GM06990 (cell line): ENCODE data around the gene KCNA5.

ENCODE experiments used
- DNase-seq: peaks from one replicate; pipeline ENCODE4 v3.0.0-alpha.2; 2011; ENCODE audit not compliant: insufficient read length; ENCODE audit errors: extremely low read depth
- H3K27me3 ChIP-seq: replicated peaks from 2 replicates; pipeline ENCODE4 v1.6.0; 2011; ENCODE audit warnings: low read length; ENCODE audit not compliant: control insufficient read depth, insufficient read depth
- H3K36me3 ChIP-seq: 2 replicates; pipeline ENCODE4 v1.5.1; 2011; ENCODE audit warnings: low read length; ENCODE audit not compliant: control insufficient read depth, insufficient read depth
- H3K4me3 ChIP-seq: replicated peaks from 2 replicates; pipeline ENCODE4 v1.5.1; 2011; ENCODE audit warnings: low read depth, mild to moderate bottlenecking, control low read depth, low read length
- CTCF ChIP-seq: IDR thresholded peaks from 2 replicates; pipeline ENCODE4 v1.5.1; 2011; ENCODE audit warnings: low read length, control low read depth, mild to moderate bottlenecking, inconsistent platforms; ENCODE audit not compliant: insufficient read depth, poor library complexity, severe bottlenecking

KCNA5 gene

GRCh38 chr12:5034603-5035002 lies 9.1 kb upstream of the KCNA5 start:
- no peaks in the 10 kb centered on the region for H3K27me3 ChIP-seq
- TF ChIP-seq CTCF: no peak
- DNase-seq: no peak
- H3K36me3 ChIP-seq: no peaks in the 10 kb centered on the region
- H3K4me3 ChIP-seq: no peak overlapping the region

- no peak for DNase-seq
- Histone ChIP-seq H3K27me3 (no peaks in the 10 kb centered on the region), H3K4me3 (no peak overlapping the region), H3K36me3 (no peaks in the 10 kb centered on the region)
- no peak for TF ChIP-seq CTCF
Measured at GRCh38 chr12:5035618-5036017, 8.1 kb upstream of the KCNA5 start.

DNA sequence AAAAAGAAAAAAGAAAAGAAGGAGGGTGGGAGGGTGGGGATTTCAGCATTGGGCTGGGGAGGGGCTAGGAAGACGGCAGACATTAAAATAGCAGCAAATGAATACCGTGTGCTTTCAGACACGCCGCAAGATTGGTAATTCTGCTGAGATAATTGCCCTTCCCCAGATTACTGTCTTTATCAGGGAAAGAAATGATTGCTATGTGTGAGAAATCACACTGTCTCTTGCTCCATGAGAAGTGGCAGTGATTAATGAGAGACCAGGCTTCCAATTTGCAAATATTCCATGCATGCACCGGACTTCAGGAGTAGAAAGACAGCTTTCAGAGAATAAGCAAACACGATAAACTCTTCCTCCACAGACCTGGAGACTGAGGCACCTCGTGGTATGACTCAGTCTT lies 7.6 kb upstream of the KCNA5 start:
- H3K27me3 ChIP-seq: no peaks in the 10 kb centered on the region; the same call in 1 of the 2 replicates
- no peak for DNase-seq
- TF ChIP-seq CTCF: no peak

DNA sequence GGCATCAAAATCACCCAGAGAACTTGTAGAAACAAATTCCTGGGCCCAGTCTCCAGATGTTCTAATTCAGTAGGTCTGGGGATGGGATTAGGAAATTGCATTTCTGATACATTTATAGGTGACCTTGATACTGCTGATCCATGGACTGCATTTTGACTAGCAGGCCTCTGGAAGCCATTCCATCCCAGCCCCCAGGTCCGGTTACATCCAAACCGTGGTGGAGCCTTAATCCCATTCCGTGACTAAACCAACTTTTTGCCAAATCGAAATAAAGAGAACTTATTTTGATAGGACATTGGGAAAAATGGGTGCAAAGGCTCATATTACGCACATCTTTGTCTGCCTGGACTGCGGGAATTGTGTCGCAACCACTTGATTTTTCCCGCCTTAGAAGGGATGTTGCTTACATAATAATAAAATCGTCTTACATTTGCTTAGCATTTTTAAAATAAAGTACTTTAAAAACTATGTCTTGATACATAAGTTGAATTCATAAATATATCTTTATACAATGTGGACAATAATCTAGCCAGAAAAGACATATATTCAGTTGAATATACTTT lies 5.8 kb upstream of the KCNA5 start:
- H3K27me3 ChIP-seq: no peaks in the 10 kb centered on the region; the same call in 1 of the 2 replicates
- no peak overlapping the region for H3K4me3 ChIP-seq
- no peaks in the 10 kb centered on the region for H3K36me3 ChIP-seq
- no peak for TF ChIP-seq CTCF
- no peak for DNase-seq

More for the DNA sequence above, 7.6 kb upstream of the KCNA5 start:
- no peaks in the 10 kb centered on the region for H3K36me3 ChIP-seq
- H3K4me3 ChIP-seq: no peak overlapping the region

- no peak overlapping the region for H3K4me3 ChIP-seq
- no peak for DNase-seq
- TF ChIP-seq CTCF: no peak
- no peaks in the 10 kb centered on the region for H3K36me3 ChIP-seq
- no peaks in the 10 kb centered on the region; the same call in none of the 2 replicates for H3K27me3 ChIP-seq
Measured at GRCh38 chr12:5038781-5039311, 4.8 kb upstream of the KCNA5 start.
